ENCODE measurements around the gene TTLL8.

Gene TTLL8

GRCh38 chr22:50060441-50061140 lies 2.5 kb upstream of the TTLL8 start:
- no peak for DNase-seq

GRCh38 chr22:50059881-50060262 lies 1.8 kb upstream of the TTLL8 start:
- DNase-seq, result no peak

DNA sequence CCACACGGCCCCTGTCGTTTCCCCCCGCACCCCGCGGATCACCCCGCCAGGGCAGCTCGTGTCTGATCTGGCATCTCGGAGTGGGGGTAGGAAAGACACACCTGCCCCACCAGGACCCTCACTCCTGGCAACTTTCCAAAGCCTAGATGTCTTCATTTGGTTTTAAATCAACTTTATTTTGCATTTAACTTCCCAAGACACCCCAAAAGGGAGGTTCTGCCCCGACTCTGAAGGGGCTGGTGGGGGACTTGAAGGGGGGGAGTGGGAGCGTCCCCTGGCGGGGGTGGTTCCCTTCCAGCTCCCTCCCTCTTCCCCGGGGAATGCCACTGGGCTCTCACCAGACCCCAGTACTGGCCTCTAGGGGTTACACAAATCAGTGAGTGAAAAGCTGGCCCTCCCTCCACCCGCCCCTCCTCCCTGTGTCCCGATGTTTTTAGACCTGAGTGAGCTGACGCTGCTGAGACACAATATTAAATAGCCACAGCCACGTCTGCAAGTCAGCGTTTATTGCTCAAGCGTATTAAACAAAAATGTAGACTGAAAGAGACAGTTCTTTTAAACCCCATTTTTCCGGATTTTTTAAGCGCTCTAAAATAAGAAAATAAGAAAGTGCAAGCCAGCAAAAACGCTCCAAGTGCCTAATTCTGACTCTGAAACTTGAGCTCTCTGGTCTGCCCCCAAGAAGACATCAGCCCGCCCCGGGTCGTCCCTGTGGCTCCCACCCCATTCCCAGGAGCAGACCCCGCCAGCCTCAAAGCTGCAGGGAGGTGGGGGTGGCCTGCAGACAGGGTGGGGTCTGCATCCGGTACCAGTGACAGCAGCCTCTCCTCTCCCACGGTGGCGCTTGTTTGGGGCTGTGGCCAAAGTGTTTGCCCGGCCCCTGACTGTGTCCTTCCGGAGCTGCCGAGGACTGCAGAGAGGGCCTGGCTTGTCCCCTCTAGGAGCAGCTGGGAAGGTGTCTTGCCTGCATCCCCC lies 1.1 kb upstream of the TTLL8 start:
- no peak for DNase-seq

DNA sequence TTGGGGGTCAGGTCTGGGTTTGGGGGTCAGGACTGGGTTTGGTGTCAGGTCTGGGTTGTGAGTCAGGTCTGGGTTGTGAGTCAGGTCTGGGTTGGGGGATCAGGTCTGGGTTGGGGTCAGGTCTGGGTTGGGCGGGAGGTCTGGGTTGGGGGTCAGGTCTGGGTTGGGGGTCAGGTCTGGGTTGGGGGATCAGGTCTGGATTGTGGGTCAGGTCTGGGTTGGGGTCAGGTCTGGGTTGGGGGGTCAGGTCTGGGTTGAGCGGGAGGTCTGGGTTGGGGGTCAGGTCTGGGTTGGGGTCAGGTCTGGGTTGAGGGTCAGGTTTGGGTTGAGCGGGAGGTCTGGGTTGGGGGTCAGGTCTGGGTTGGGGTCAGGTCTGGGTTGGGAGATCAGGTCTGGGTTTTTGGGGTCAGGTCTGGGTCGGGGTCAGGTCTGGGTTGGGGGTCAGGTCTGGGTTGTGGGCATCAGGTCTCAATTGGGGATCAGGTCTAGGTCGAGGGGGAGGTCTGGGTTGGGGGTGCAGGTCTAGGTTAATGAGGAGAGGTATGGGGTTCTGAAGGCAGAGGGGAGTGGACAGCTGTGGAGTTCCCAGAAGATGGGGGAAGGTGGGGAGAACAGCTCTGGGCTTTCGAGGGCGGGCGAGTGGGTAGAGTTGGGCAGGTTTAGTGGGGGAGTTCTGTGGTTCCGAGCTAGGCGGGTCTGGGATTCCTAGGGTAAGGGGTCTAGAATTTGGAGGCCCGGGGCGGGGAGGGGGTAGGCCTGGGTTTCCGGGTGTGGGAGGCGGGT lies 629 bp downstream of the TTLL8 start:
- no peak for DNase-seq

- no peak for DNase-seq
Measured at GRCh38 chr22:50056214-50056972, 1.7 kb downstream of the TTLL8 start.

DNA sequence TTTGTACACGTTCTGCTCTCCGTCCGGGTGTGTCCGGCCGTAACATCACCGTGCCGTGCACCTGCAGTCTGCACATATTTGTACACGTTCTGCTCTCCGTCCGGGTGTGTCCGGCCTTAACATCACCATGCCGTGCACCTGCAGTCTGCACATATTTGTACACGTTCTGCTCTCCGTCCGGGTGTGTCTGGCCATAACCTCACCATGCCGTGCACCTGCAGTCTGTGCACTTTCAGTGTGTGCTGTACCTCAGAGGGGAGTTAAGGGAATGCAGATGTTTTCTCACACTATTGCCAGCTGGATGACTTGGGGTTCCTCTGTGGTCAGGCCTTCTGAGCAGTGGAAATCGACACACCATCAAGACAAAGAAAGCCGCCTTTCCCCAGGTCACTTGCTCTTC lies 4.2 kb downstream of the TTLL8 start:
- no peak for DNase-seq

DNA sequence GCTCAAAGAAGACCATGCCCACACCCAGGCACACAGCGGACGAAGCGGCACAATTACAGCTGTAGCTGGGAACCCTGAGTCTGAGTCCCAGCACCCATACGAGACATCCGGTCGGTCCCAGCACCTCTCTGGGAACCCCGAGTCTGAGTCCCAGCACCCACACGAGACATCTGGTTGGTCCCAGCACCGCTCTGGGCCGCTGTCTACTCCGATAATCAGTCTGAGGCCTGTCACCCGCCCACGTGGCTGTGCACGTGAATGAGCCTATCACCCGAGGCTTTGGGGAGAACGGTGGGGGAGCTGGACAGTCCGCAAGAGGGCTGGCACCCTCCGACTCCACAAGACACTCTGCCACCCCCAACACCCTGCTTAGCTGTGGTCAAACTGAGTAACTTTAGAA lies 6.2 kb downstream of the TTLL8 start:
- no peak for DNase-seq

DNA sequence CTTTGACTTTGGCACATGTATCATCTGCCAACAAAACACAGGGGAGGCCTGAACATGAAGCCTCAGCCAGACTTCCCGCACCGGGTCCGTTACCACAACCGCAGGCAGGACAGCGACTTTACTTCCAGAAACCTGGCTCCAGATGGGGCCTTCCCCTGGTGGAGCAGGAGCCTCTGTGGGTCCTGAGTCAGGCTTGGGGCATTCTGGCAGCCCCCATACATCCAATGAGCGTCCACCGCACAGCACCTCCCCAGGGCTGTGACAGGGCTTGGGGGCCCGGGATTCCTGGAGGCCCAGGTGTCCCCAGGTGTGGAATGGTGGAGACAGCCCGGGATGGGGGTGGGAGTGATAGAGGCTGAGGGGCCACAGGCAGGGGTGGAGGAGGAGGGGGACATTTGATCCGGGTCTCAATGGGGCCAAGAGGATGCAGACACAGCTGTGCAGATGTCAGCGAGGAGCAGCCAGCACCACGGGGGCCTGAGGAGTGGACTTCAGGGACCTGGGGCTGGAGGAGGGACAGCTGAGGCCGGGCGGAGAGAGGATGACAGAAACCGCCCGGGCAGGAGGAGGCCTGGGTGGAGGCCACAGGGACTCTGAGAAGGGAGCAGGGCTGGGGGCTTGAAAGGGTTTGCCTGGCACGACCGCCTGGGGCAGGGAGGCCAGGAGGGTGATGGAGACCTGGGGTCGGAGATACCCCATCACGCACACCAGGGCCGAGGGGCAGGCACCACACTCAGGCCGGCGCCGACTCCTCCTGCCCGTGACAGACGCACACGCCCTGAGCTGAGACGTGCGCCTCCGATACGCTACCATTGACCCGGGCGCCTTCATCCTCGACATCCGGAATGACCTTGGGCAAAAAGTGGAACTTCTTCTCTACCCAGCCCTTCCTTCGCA lies 8.6 kb downstream of the TTLL8 start:
- no peak for DNase-seq

- DNase-seq, result no peak
Measured at GRCh38 chr22:50048836-50049235, 9.3 kb downstream of the TTLL8 start.

DNA sequence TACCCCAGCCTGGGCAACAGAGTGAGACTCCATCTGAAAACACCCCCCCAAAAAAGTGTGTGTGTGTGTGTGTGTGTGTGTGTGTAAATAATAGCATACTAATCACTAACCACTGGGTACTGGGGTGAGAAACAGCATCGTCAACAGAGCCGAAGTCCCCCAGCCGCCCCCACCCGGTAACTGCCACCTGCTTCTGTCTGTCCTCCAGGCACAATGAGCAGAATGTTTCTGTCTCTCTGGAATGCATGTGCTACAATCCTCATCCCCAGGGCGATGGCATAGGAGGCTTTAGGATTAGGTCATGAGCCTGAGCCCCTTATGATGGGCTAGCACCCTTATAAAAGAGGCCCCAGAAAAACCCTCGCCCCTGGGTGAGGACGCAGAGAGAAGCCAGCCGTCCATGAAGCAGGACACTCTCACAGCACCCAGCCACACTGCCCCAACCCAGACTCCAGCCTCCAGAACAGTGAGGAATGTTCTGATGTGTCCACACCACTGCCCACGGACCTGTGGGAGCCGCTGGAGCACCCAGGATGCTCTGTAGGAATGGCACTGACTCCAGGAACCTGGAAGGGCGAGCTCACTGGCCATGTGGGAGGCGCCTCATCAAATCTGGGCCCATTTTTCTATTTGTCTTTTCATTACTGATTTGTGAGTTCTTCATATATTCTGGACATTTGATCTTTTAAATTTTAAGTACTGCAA lies 9.9 kb downstream of the TTLL8 start:
- DNase-seq, result no peak

DNA sequence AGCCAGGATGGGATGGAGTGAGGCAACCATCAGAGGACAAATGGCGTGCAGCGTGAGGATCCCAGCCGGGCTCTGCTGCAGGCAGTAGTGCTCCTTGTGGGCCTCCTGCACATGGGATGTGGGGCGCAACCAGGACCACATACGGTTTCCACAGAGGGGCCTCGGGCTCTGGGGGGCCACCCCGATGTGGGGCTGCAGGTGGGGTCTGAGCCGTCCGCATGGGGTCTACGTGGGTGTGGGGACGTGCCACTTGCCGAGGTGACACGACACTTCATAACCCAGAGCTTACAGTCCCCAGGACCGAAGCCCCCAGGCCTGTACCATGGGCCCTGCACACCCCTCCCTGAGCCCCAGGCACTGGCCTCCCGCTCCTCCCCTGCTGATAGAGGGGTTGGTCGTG lies 10.8 kb downstream of the TTLL8 start:
- DNase-seq, result no peak

GRCh38 chr22:50046481-50047245 lies 11.4 kb downstream of the TTLL8 start:
- DNase-seq, result no peak

GRCh38 chr22:50046019-50046415 lies 12.1 kb downstream of the TTLL8 start:
- DNase-seq, result no peak

- DNase-seq, result no peak
Measured at GRCh38 chr22:50045211-50046018, 12.7 kb downstream of the TTLL8 start.

- no peak for DNase-seq
Measured at GRCh38 chr22:50044485-50045118, 13.5 kb downstream of the TTLL8 start.

- no peak for DNase-seq
Measured at GRCh38 chr22:50041361-50042065, 16.6 kb downstream of the TTLL8 start.

- DNase-seq, result peak; percentile 49
Measured at GRCh38 chr22:50040717-50041116, 17.4 kb downstream of the TTLL8 start.

All from activated effector memory CD4-positive, alpha-beta T cell treated with anti-CD3 and anti-CD28 coated beads, Interleukin-2, amount 50 U/mL, for 16 hours (primary cell).